WTC11 (cell line): ENCODE results near the gene AGAP1. TPM values are rescaled to one million over a fixed set of nuclear protein-coding genes. Genes with fewer than 3 reads are reported as not detected.
A peak's percentile ranks its signal among the peaks of the same experiment; 100 is the strongest.

Source experiments
- ATAC-seq: fragments of 200-7000 bp; cut with Tn5 transposase; 2 replicates; pipeline ENCODE4 v1.10.0; 2021; ENCODE audit warnings: mild to moderate bottlenecking, moderate library complexity
- CTCF ChIA-PET: fragments of 300-600 bp; sonication (Branson Sonifier 250); formaldehyde crosslinking; loops from one replicate; lab custom pipeline; 2021; ENCODE audit warnings: antibody characterized with exemption; lab: Charles Lee
- POLR2A ChIA-PET: fragments of 350-600 bp; sonication (Branson Sonifier 250); formaldehyde crosslinking; loops from one replicate; lab custom pipeline; 2021; ENCODE audit warnings: antibody characterized with exemption; lab: Charles Lee
- DNase-seq: peaks from one replicate; pipeline ENCODE4 v3.0.0; 2021; ENCODE audit warnings: low spot score
- H3K27ac Mint-ChIP-seq: 2 replicates; pipeline ENCODE4 v1.8.0; 2021; ENCODE audit warnings: mixed read lengths
- H3K27me3 Mint-ChIP-seq: 2 replicates; pipeline ENCODE4 v1.8.0; 2021; ENCODE audit warnings: low read depth, mild to moderate bottlenecking, moderate library complexity, mixed read lengths
- H3K36me3 Mint-ChIP-seq: 2 replicates; pipeline ENCODE4 v1.8.0; 2021; ENCODE audit warnings: mixed read lengths
- H3K4me1 Mint-ChIP-seq: 2 replicates; pipeline ENCODE4 v1.8.0; 2022; ENCODE audit warnings: mixed read lengths
- H3K4me3 Mint-ChIP-seq: 2 replicates; pipeline ENCODE4 v1.8.0; 2021; ENCODE audit warnings: mild to moderate bottlenecking, moderate library complexity, mixed read lengths
- H3K9me3 Mint-ChIP-seq: 2 replicates; pipeline ENCODE4 v1.8.0; 2021; ENCODE audit warnings: mixed read lengths
- AR ChIP-seq: fragments of 250-450 bp; sonication (Bioruptor Pico); IDR thresholded peaks from 2 replicates; pipeline ENCODE4 v1.9.0; 2021; ENCODE audit warnings: mild to moderate bottlenecking
- ARID4B ChIP-seq: sonication (generic); formaldehyde crosslinking; IDR thresholded peaks from 2 replicates; pipeline ENCODE4 v1.8.0; 2023; ENCODE audit warnings: missing genetic modification reagents, mild to moderate bottlenecking, borderline replicate concordance
- EMX1 ChIP-seq: fragments of 250-450 bp; sonication (Bioruptor Pico); IDR thresholded peaks from 2 replicates; pipeline ENCODE4 v1.8.0; 2021; ENCODE audit warnings: mild to moderate bottlenecking
- ESRRA ChIP-seq: sonication (generic); formaldehyde crosslinking; IDR thresholded peaks from 2 replicates; pipeline ENCODE4 v1.8.1; 2022; ENCODE audit warnings: mild to moderate bottlenecking, missing genetic modification reagents, borderline replicate concordance
- FOXJ3 ChIP-seq: sonication (generic); formaldehyde crosslinking; IDR thresholded peaks from 2 replicates; pipeline ENCODE4 v1.9.0; 2021; ENCODE audit warnings: missing genetic modification reagents, mild to moderate bottlenecking, borderline replicate concordance
- JUN ChIP-seq: sonication (generic); formaldehyde crosslinking; IDR thresholded peaks from 2 replicates; pipeline ENCODE4 v1.8.0; 2023; ENCODE audit warnings: mild to moderate bottlenecking, missing genetic modification reagents
- PRDM15 ChIP-seq: sonication (generic); formaldehyde crosslinking; IDR thresholded peaks from 2 replicates; pipeline ENCODE4 v1.8.0; 2022; ENCODE audit warnings: missing genetic modification reagents
- SMAD3 ChIP-seq: sonication (generic); formaldehyde crosslinking; IDR thresholded peaks from 2 replicates; pipeline ENCODE4 v1.8.0; 2022; ENCODE audit warnings: missing genetic modification reagents, mild to moderate bottlenecking, borderline replicate concordance
- SP1 ChIP-seq: sonication (generic); formaldehyde crosslinking; conservative IDR thresholded peaks from 2 replicates; pipeline ENCODE4 v1.8.1; 2022; ENCODE audit warnings: missing genetic modification reagents
- total RNA-seq: library from RNA; stranded (reverse); gene quantifications from 3 replicates; pipeline ENCODE4 v1.2.3, GENCODE V29; 2021
- TF ChIP-seq, protein P1 (sequence below): sonication (generic); formaldehyde crosslinking; IDR thresholded peaks from 2 replicates; pipeline ENCODE4 v1.8.0; 2022; ENCODE audit warnings: mild to moderate bottlenecking, missing genetic modification reagents
- TF ChIP-seq, protein P2 (sequence below): sonication (generic); formaldehyde crosslinking; conservative IDR thresholded peaks from 2 replicates; pipeline ENCODE4 v1.8.1; 2023; ENCODE audit warnings: mild to moderate bottlenecking, low read depth, missing genetic modification reagents, moderate library complexity
- TF ChIP-seq, protein P3 (sequence below): fragments of 250-450 bp; sonication (Bioruptor Pico); IDR thresholded peaks from 2 replicates; pipeline ENCODE4 v1.9.0; 2021; ENCODE audit warnings: mild to moderate bottlenecking, borderline replicate concordance

Gene AGAP1
- total RNA-seq, 1 experiment from 2014 or later = 49.3 TPM

DNA sequence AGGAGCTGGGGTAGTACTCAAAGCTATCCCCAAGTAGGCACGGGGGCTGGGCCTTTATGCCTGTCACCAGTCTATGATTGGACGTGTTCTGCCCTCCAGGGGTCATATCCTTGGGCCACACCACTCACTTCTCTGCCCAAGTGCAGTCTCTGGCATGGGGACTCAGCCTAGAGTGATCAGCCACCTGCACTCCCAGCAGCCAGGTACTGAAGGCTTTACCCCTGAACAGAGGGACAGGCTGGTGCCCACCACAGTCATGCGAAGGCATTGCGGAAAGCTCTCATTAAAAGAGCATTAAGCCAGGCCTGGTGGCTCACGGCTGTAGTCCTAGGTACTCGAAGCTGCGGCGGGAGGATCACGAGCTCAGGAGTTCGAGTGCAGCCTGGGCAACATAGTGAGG is 199.4 kb downstream of the AGAP1 start (continued):
- TF ChIP-seq ARID4B (CRISPR knock-in tag) = no peak

- POLR2A ChIA-PET = interaction anchor here (0.6 to 0.7 kb wide), 2 partner anchors 245 to 331 kb away, joined by 3 to 5 read pairs; no protein-coding TSS in a partner anchor
- H3K27ac Mint-ChIP-seq = peak overlapping the region; percentile 76; the same call in 1 of the 2 replicates
- no peak for DNase-seq
Measured at GRCh38 chr2:235694721-235695601, 201.1 kb downstream of the AGAP1 start.

More at GRCh38 chr2:235694721-235695601, 201.1 kb downstream of the AGAP1 start:
- Mint-ChIP-seq H3K4me1 (peaks cover 59% of the 10 kb centered on the region), H3K36me3 (peaks cover 18% of the 10 kb centered on the region), H3K27me3 (no peaks in the 10 kb centered on the region; the same call in 1 of the 2 replicates), H3K9me3 (peaks cover 14% of the 10 kb centered on the region), H3K4me3 (no peak overlapping the region)
- CTCF ChIA-PET = interaction anchor here (1.0 to 1.5 kb wide), 5 partner anchors 25 to 98 kb away, joined by 3 to 5 read pairs (median 4); no protein-coding TSS in a partner anchor
- TF ChIP-seq, protein P1, sequence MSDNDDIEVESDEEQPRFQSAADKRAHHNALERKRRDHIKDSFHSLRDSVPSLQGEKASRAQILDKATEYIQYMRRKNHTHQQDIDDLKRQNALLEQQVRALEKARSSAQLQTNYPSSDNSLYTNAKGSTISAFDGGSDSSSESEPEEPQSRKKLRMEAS (CRISPR knock-in tag) = no peak
- no peak for TF ChIP-seq FOXJ3 (CRISPR knock-in tag)
- TF ChIP-seq ESRRA (CRISPR knock-in tag) = no peak
- no peak for TF ChIP-seq SP1 (CRISPR knock-in tag)
- no peak for TF ChIP-seq AR (CRISPR knock-in tag)
- no peak for TF ChIP-seq SMAD3 (CRISPR knock-in tag)
- no peak for TF ChIP-seq EMX1 (CRISPR knock-in tag)
- TF ChIP-seq, protein P2, sequence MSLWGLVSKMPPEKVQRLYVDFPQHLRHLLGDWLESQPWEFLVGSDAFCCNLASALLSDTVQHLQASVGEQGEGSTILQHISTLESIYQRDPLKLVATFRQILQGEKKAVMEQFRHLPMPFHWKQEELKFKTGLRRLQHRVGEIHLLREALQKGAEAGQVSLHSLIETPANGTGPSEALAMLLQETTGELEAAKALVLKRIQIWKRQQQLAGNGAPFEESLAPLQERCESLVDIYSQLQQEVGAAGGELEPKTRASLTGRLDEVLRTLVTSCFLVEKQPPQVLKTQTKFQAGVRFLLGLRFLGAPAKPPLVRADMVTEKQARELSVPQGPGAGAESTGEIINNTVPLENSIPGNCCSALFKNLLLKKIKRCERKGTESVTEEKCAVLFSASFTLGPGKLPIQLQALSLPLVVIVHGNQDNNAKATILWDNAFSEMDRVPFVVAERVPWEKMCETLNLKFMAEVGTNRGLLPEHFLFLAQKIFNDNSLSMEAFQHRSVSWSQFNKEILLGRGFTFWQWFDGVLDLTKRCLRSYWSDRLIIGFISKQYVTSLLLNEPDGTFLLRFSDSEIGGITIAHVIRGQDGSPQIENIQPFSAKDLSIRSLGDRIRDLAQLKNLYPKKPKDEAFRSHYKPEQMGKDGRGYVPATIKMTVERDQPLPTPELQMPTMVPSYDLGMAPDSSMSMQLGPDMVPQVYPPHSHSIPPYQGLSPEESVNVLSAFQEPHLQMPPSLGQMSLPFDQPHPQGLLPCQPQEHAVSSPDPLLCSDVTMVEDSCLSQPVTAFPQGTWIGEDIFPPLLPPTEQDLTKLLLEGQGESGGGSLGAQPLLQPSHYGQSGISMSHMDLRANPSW (CRISPR knock-in tag) = no peak
- no peak for TF ChIP-seq JUN (CRISPR knock-in tag)
- no peak for TF ChIP-seq PRDM15 (CRISPR knock-in tag)
- TF ChIP-seq, protein P3, sequence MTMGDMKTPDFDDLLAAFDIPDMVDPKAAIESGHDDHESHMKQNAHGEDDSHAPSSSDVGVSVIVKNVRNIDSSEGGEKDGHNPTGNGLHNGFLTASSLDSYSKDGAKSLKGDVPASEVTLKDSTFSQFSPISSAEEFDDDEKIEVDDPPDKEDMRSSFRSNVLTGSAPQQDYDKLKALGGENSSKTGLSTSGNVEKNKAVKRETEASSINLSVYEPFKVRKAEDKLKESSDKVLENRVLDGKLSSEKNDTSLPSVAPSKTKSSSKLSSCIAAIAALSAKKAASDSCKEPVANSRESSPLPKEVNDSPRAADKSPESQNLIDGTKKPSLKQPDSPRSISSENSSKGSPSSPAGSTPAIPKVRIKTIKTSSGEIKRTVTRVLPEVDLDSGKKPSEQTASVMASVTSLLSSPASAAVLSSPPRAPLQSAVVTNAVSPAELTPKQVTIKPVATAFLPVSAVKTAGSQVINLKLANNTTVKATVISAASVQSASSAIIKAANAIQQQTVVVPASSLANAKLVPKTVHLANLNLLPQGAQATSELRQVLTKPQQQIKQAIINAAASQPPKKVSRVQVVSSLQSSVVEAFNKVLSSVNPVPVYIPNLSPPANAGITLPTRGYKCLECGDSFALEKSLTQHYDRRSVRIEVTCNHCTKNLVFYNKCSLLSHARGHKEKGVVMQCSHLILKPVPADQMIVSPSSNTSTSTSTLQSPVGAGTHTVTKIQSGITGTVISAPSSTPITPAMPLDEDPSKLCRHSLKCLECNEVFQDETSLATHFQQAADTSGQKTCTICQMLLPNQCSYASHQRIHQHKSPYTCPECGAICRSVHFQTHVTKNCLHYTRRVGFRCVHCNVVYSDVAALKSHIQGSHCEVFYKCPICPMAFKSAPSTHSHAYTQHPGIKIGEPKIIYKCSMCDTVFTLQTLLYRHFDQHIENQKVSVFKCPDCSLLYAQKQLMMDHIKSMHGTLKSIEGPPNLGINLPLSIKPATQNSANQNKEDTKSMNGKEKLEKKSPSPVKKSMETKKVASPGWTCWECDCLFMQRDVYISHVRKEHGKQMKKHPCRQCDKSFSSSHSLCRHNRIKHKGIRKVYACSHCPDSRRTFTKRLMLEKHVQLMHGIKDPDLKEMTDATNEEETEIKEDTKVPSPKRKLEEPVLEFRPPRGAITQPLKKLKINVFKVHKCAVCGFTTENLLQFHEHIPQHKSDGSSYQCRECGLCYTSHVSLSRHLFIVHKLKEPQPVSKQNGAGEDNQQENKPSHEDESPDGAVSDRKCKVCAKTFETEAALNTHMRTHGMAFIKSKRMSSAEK (CRISPR knock-in tag) = no peak
- no peak for ATAC-seq
